Activated naive CD8-positive, alpha-beta T cell treated with anti-CD3 and anti-CD28 coated beads for 36 hours (primary cell): ENCODE results near the gene ACSM3. TPM values are rescaled to one million over a fixed set of nuclear protein-coding genes. Genes with fewer than 3 reads are reported as not detected.
"Not testable (repeated sequence)": the region's sequence is repeated elsewhere in the genome, so short reads cannot be mapped to it uniquely, and the experiment has no call there.

ENCODE experiments used
- DNase-seq: peaks from one replicate; pipeline ENCODE4 v3.0.0; 2021
- H3K27ac Mint-ChIP-seq: one replicate; pipeline ENCODE4 v1.8.0; 2022; ENCODE audit warnings: mild to moderate bottlenecking, moderate library complexity, mixed read lengths
- H3K27me3 Mint-ChIP-seq: one replicate; pipeline ENCODE4 v1.8.0; 2022; ENCODE audit warnings: mild to moderate bottlenecking, mixed read lengths
- H3K36me3 Mint-ChIP-seq: one replicate; pipeline ENCODE4 v1.8.0; 2021; ENCODE audit warnings: mild to moderate bottlenecking, mixed read lengths
- H3K4me1 Mint-ChIP-seq: one replicate; pipeline ENCODE4 v1.8.0; 2021; ENCODE audit warnings: mixed read lengths
- H3K4me3 Mint-ChIP-seq: one replicate; pipeline ENCODE4 v1.8.0; 2022; ENCODE audit warnings: mild to moderate bottlenecking, moderate library complexity, mixed read lengths
- H3K9me3 Mint-ChIP-seq: one replicate; pipeline ENCODE4 v1.8.0; 2022; ENCODE audit warnings: mixed read lengths
- total RNA-seq, 2 experiments: library from RNA; stranded (reverse); gene quantifications; one replicate each; pipeline ENCODE4 v1.2.3, GENCODE V29; 2021

Gene ACSM3
- total RNA-seq = 10 to 100 TPM; 11.0 to 14.1 TPM

GRCh38 chr16:20763461-20764232 is at the start of gene ACSM3:
Gene ACSM3, plus strand, starts transcription at chr16:20764014. Its CDS starts 6,021 bp downstream, at chr16:20770035.
- peaks cover 19% of the 10 kb centered on the region for H3K36me3 Mint-ChIP-seq
- peak; percentile 62 for DNase-seq

DNA sequence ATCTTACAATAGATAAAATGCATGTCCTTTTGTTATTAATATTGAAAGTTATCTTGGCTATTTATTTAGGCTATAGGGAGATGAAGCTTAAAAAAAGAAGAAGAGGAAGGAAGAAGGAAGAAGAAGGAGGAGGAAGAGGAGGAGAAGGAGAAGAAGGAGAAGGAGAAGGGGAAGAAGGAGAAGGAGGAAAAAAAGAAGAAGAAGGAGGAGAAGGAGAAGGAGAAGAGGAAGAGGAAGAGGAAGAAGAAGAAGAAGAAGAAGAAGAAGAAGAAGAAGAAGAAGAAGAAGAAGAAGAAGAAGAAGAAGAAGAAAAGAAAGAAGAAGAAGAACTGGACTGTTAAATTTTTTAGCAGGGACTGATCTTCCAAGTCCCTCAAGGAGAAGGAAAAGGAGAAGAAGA is 46.1 kb upstream of the ACSM3 start:
- H3K36me3 Mint-ChIP-seq, H3K27me3 Mint-ChIP-seq, H3K4me1 Mint-ChIP-seq, H3K4me3 Mint-ChIP-seq, H3K27ac Mint-ChIP-seq, DNase-seq, H3K9me3 Mint-ChIP-seq: not testable (repeated sequence)

More at GRCh38 chr16:20763461-20764232, at the start of gene ACSM3:
- Mint-ChIP-seq H3K9me3 (peaks cover 5% of the 10 kb centered on the region), H3K4me1 (peaks cover 19% of the 10 kb centered on the region), H3K4me3 (peak within 1 kb of the TSS; percentile 89), H3K27ac (peak within 1 kb of the TSS; percentile 93), H3K27me3 (no peaks in the 10 kb centered on the region)

- Mint-ChIP-seq H3K27ac (no peak overlapping the region), H3K9me3 (no peaks in the 10 kb centered on the region), H3K4me3 (no peak overlapping the region), H3K4me1 (no peaks in the 10 kb centered on the region), H3K27me3 (no peaks in the 10 kb centered on the region), H3K36me3 (no peaks in the 10 kb centered on the region)
- DNase-seq = no peak
Measured at GRCh38 chr16:20720251-20720650, 43.6 kb upstream of the ACSM3 start.

DNA sequence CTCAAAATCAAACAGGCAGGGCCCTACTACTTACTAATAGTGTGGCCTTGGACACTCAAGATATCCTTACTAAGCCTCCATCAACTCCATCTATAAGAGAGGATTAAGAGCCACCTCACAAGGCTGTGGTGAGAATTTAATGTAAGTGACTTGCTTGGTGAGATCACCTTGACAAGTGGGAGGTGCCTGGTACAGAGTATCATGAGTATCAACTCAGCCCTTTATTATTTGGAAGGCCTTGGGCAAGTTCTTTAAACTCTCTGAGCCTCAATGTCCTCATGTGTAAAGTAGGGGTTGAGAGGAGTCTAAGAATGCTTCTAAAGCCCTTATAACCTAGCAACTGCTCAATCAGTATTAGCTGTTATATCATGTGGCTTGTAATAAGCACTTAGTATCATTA is 37.2 kb upstream of the ACSM3 start:
- H3K4me1 Mint-ChIP-seq = no peaks in the 10 kb centered on the region
- H3K4me3 Mint-ChIP-seq = no peak overlapping the region
- H3K27me3 Mint-ChIP-seq = no peaks in the 10 kb centered on the region
- H3K9me3 Mint-ChIP-seq = no peaks in the 10 kb centered on the region
- no peak for DNase-seq
- no peaks in the 10 kb centered on the region for H3K36me3 Mint-ChIP-seq
- H3K27ac Mint-ChIP-seq = no peak overlapping the region

GRCh38 chr16:20727181-20727580 is 36.6 kb upstream of the ACSM3 start:
- Mint-ChIP-seq H3K4me3 (no peak overlapping the region), H3K27me3 (no peaks in the 10 kb centered on the region), H3K4me1 (no peaks in the 10 kb centered on the region), H3K9me3 (no peaks in the 10 kb centered on the region), H3K36me3 (no peaks in the 10 kb centered on the region), H3K27ac (no peak overlapping the region)
- DNase-seq = no peak

DNA sequence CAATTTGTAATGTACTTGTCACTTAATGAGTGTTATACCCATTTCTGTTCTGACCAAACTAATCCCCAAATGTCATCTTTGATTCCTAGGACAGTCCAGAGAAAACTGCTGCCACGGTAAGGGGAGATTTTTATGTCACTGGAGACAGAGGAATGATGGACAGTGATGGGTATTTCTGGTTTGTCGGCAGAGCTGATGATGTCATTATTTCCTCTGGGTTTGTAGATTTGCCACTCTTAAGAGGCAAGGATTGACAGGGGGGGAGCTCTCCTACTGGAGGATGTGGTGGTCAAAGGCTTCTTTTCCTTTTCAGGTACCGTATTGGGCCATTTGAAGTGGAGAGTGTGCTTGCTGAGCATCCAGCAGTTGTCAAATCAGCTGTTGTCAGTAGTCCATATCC is 34.7 kb upstream of the ACSM3 start:
- no peak for DNase-seq
- Mint-ChIP-seq H3K9me3 (no peaks in the 10 kb centered on the region), H3K27ac (no peak overlapping the region), H3K4me3 (no peak overlapping the region), H3K4me1 (no peaks in the 10 kb centered on the region), H3K27me3 (no peaks in the 10 kb centered on the region), H3K36me3 (peaks cover 4% of the 10 kb centered on the region)

DNA sequence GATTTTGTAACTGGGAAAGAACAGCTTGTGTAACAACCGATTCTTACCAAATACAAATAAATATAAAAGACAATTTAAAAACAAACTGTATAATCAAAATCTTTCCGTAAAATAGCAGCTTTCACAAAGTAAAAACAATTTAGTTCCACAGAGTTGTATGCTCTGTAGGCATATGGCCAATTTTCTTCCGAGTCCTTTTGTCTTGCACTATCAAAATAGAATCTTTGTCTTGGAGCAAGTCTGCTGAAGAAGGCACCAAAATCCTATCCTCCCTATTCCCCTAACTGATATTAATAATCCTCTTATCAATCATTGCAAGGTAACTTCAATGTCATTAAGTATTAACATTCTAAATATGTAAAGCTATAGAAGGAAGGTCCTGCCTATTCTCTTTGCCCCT is 29.8 kb upstream of the ACSM3 start:
- Mint-ChIP-seq H3K36me3 (peaks cover 20% of the 10 kb centered on the region), H3K4me3 (no peak overlapping the region), H3K4me1 (peaks cover 24% of the 10 kb centered on the region), H3K9me3 (no peaks in the 10 kb centered on the region), H3K27me3 (no peaks in the 10 kb centered on the region), H3K27ac (peak overlapping the region; percentile 84)
- no peak for DNase-seq

DNA sequence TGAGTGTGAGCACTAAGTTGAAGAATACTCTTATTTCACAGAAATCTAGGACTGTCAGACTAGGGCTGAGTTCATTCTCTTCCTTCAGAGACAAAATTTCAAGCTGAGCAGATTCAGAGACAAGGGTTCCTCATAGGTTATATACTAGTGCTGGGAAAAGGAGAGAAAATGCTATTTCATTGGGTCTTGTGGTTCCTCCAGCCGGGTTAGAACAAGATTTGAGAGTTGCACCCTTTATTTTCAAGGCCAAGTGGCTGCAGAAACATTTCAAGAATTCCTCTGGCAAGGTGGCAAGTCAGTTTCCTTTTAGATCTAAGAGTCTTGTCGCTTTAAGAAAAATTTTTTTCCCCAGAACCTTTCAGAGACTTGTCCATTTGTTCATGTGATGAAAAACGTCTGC is 29.0 kb upstream of the ACSM3 start:
- Mint-ChIP-seq H3K27ac (peak overlapping the region; percentile 84), H3K36me3 (peaks cover 20% of the 10 kb centered on the region), H3K27me3 (no peaks in the 10 kb centered on the region), H3K9me3 (no peaks in the 10 kb centered on the region), H3K4me1 (peaks cover 26% of the 10 kb centered on the region), H3K4me3 (no peak overlapping the region)
- DNase-seq = no peak

DNA sequence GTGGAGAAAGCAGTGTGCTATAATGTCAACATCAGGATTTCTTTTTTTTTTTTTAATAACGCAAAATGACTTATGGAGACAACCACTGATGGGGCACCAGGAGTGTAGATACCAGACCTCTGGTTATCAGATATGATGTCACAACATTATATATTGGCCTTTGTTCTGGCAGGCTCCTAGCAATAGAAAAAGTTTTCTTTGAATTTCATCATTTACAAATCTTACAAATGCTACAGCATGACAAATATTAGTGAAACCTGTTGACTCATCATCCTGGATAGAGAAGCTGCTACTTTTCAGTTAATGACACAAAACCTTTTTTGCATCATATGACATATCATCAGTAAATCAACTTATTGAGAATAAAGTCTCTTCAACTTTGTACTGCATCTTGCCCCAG is 28.3 kb upstream of the ACSM3 start:
- peaks cover 32% of the 10 kb centered on the region for H3K4me1 Mint-ChIP-seq
- H3K27me3 Mint-ChIP-seq = no peaks in the 10 kb centered on the region
- no peak overlapping the region for H3K4me3 Mint-ChIP-seq
- peaks cover 22% of the 10 kb centered on the region for H3K36me3 Mint-ChIP-seq
- H3K27ac Mint-ChIP-seq = peak overlapping the region; percentile 84
- no peak for DNase-seq
- H3K9me3 Mint-ChIP-seq = no peaks in the 10 kb centered on the region

- DNase-seq = peak; percentile 18
- Mint-ChIP-seq H3K9me3 (no peaks in the 10 kb centered on the region), H3K4me3 (peak overlapping the region; percentile 95), H3K27me3 (no peaks in the 10 kb centered on the region), H3K27ac (peak overlapping the region; percentile 95), H3K4me1 (peaks cover 33% of the 10 kb centered on the region), H3K36me3 (peaks cover 13% of the 10 kb centered on the region)
Measured at GRCh38 chr16:20740007-20740883, 23.6 kb upstream of the ACSM3 start.

GRCh38 chr16:20740901-20741521 is 22.8 kb upstream of the ACSM3 start:
- peaks cover 13% of the 10 kb centered on the region for H3K36me3 Mint-ChIP-seq
- no peaks in the 10 kb centered on the region for H3K27me3 Mint-ChIP-seq
- peak overlapping the region; percentile 95 for H3K27ac Mint-ChIP-seq
- peak; percentile 90 for DNase-seq
- H3K9me3 Mint-ChIP-seq = no peaks in the 10 kb centered on the region
- H3K4me1 Mint-ChIP-seq = peaks cover 28% of the 10 kb centered on the region
- peak overlapping the region; percentile 95 for H3K4me3 Mint-ChIP-seq

DNA sequence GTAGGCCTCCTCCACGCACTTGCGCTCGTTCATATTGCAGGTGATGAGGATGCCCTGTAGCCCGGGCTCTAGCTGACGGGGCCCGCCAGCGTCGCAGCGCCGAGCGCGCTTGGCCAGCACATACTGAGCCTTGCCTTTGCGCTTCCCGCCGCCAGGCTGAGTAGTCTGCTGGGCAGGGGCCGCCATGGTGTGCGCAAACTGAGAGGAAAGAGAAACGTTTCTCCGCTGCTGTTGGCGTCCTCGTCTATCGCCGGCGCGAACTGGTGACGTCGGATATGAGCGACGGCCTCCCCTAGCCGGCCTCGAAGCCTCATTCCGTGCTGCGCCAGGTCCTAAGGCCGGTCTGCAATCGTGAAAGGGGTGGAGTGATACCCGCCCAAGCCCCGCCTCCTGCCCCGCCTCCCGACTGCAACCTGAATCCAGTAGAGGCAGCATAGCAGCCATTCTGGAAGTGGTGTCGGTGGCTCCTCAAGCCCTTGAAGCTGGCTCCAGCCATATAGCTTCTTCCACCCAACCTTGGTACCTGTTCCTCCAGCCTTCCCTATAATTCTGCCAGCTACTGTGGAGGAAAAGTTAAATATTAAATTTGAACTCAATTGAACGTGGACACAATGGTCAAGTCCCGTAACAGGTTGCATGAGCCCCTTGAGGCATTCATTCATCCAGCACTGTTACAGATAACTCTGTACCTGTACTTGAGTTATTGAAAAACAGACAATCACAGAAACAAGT is 22.1 kb upstream of the ACSM3 start, which contains the start of gene THUMPD1:
Gene THUMPD1 (minus strand): TSS at position 265 of the 732 bp plus-strand sequence. CDS start 79 bp downstream, at position 186.
- peak within 1 kb of the TSS; percentile 95 for H3K4me3 Mint-ChIP-seq
- peaks cover 1% of the 10 kb centered on the region for H3K9me3 Mint-ChIP-seq
- peak within 1 kb of the TSS; percentile 95 for H3K27ac Mint-ChIP-seq
- H3K4me1 Mint-ChIP-seq = peaks cover 25% of the 10 kb centered on the region
- no peaks in the 10 kb centered on the region for H3K27me3 Mint-ChIP-seq
- peaks cover 13% of the 10 kb centered on the region for H3K36me3 Mint-ChIP-seq
- peak; percentile 94 for DNase-seq

DNA sequence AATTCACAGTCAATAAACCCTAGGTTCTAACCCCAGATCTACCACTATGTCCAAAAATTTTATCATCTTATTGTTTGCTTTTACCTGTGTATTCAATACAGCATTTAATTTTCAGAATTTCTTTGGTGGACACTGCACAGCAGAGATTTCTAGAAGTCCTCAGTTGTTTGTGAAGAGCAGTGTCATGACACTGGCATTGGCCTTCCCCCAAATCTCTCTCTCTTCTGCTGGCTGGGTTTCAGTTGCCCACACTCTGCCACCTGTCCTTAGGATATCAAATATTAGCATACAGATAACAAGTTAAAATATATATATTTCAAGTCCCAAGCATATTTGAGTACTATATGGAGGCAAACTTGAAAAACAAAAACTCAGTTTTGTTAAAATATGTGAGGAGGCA is 20.2 kb upstream of the ACSM3 start:
- H3K27me3 Mint-ChIP-seq = no peaks in the 10 kb centered on the region
- peaks cover 18% of the 10 kb centered on the region for H3K4me1 Mint-ChIP-seq
- no peak overlapping the region for H3K27ac Mint-ChIP-seq

DNA sequence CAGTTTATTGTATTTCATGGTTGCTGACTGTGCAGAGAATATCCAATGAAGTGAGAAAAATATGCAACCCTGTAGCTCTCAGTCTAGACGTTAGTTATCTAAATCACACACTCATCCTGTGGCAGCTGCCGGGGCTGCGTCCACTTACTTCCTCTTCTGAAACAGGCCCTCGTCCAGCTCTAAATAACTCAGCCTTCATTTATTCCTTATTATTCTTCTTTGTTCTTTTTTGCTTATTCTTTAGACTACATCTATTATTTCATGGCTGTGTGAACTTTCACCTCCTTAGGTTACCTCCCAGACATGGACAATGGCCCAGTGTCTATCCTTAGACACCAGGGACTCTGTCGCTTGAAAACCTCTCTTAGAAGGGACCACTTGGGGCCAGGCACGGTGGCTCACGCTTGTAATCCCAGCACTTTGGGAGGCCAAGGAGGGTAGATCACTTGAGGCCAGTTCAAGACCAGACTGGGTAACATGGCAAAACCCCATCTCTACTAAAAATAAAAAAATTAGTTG is 18.8 kb upstream of the ACSM3 start:
- Mint-ChIP-seq H3K27me3 (no peaks in the 10 kb centered on the region), H3K36me3 (peaks cover 9% of the 10 kb centered on the region), H3K27ac (no peak overlapping the region), H3K4me1 (peaks cover 10% of the 10 kb centered on the region), H3K4me3 (no peak overlapping the region), H3K9me3 (peaks cover 11% of the 10 kb centered on the region)
- DNase-seq = no peak

More for the DNA sequence above, 20.2 kb upstream of the ACSM3 start:
- Mint-ChIP-seq H3K9me3 (peaks cover 11% of the 10 kb centered on the region), H3K36me3 (peaks cover 9% of the 10 kb centered on the region), H3K4me3 (no peak overlapping the region)
- DNase-seq = no peak
